HG03565 (cell line): ENCODE data around the gene SLC6A18.

Experiments used
- ATAC-seq: cut with Tn5 transposase; IDR thresholded peaks from one replicate; pipeline ENCODE4 v1.9.1; 2021; ENCODE audit warnings: mild to moderate bottlenecking, moderate library complexity; ENCODE audit not compliant: unreplicated experiment

Gene SLC6A18

DNA sequence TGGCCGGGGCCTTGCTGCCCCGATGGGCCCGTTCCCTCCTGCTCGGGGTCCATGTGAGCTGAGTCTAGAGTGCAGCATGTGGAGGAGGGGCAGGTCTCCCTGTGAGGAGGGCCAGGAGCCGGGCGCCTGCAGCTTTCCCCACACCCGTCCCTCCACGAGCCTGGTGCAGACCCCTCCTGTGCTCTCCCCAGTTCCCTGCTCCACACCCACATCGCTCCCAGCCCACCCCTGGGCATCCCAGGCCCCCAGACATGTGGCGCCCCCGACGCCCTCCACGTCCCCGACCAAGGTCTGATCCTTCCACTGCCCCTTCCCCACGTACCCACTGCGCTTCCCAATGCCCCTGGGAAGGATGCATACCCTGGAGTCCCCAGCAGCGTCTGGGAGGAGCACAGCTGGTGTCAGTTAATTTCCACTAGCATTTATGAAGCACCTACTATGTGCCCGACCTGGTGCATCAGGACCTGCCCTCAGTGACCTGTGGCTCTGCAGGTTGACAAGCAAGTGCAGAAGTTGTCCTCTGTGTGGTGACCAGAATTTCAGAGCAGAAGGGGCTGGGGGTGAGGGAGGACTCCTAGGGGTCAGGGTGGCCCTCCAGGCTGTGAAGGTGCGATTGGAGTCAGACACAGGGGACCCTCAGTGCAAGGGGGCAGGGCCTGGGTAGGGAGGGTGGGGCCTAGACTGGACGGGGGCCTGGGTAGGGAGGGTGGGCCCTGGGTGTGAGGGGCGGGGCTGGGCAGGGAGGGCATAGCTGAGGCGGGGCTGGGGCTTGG lies 10.8 kb upstream of the SLC6A18 start:
- ATAC-seq: no peak

- ATAC-seq: no peak
These were observed 10.3 kb upstream of the SLC6A18 start for GRCh38 chr5:1214936-1215220.

- no peak for ATAC-seq
These were observed 9.7 kb upstream of the SLC6A18 start for GRCh38 chr5:1215320-1216096.

DNA sequence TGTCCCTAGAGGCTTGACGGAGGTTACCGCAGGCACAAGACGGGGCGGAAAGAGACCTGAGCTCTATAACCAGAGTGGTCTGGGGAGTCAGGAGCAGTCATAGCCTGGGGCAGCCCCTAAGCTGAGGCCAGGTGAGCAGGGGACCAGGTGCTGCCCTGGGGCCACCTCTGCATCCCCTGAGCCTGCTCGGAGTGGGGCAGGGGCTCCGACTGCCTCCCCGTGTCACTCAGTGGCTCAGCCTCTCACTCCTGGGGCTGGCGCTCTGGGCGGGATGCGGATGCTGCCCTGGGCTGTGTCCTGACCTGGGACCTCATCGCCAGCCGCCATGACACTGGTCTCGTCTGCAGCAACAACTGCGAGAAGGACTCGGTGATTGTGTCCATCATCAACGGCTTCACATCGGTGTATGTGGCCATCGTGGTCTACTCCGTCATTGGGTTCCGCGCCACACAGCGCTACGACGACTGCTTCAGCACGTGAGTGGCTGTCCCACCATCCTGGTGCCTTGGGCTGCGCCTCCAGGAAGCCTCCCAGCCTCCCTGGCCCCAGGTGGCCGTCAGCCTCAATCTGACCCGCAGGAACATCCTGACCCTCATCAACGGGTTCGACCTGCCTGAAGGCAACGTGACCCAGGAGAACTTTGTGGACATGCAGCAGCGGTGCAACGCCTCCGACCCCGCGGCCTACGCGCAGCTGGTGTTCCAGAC lies 8.8 kb upstream of the SLC6A18 start:
- ATAC-seq: no peak

- ATAC-seq: no peak
These were observed 8.3 kb upstream of the SLC6A18 start for GRCh38 chr5:1216918-1217295.

DNA sequence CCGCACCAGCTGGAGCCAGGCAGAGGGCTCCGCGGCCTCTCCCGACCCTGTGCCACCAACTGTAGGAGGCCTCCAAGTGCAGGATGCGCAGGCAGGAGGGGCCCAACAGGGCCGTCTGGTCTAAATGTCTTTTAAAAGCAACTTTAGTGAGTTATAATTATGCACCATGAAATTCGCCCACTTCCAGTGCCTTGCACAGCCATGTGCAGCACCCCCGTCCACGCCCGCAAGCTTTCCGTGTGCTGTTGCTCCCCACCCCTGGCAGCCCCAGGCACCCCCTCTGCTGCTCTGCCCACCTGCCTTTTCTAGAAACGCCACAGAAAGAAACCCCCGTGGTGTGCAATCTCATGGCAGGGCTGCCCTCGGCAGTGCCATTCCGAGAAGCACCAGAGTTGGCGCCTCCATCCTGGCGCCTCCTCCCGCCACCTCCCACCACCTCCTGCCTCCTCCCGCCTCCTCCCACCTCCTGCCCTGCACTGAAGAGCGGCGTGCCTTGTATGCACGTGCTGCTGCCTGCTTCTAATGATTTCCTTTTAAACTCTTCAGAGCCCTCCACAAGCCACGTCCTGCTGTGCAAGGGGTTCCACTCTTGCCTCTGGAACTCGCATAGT lies 7.5 kb upstream of the SLC6A18 start:
- no peak for ATAC-seq

- ATAC-seq: no peak
These were observed 6.7 kb upstream of the SLC6A18 start for GRCh38 chr5:1218351-1219080.

GRCh38 chr5:1219098-1219767 lies 5.9 kb upstream of the SLC6A18 start:
- no peak for ATAC-seq

DNA sequence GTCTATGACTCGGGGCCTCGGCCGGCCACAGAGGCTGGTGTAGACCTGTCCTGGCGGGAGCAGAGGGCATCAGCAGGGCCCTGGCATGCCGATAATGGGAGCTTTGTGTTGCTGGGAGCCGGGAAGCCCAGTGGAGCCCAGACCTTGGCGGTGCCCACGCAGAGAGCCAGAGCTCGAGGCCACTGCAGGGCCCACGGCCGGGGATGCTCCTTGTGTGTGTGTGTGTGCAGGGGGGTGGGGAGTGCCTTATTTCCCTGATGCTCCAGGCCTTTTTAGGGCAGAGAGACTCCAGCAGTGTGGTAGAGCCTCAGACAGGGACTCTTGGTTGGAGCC lies 5.4 kb upstream of the SLC6A18 start:
- no peak for ATAC-seq

- no peak for ATAC-seq
These were observed 4.8 kb upstream of the SLC6A18 start for GRCh38 chr5:1220351-1220750.

DNA sequence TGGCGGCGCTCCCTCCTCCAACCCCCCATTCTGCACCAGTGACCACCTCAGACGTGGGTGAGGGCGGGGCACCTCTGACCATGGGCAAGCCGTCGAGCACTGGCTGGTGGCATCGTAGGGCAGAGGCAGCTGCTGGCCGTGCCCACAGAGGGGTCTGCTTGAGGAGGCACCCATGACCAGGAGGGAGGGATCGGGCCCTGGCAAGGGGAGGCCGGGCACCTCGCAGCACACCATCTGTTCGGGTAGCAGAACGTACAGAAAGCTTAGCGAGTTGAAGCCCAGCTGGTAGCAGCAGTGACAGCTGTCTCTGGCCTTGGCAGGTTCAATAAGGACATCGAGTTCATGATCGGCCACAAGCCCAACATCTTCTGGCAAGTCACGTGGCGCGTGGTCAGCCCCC lies 4.3 kb upstream of the SLC6A18 start:
- no peak for ATAC-seq

DNA sequence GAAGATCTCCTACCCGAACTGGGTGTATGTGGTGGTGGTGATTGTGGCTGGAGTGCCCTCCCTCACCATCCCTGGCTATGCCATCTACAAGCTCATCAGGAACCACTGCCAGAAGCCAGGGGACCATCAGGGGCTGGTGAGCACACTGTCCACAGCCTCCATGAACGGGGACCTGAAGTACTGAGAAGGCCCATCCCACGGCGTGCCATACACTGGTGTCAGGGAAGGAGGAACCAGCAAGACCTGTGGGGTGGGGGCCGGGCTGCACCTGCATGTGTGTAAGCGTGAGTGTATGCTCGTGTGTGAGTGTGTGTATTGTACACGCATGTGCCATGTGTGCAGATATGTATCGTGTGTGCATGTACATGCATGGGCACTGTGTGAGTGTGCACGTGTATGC lies 3.5 kb upstream of the SLC6A18 start:
- no peak for ATAC-seq

- ATAC-seq: no peak
These were observed 3.0 kb upstream of the SLC6A18 start for GRCh38 chr5:1222147-1222546.

DNA sequence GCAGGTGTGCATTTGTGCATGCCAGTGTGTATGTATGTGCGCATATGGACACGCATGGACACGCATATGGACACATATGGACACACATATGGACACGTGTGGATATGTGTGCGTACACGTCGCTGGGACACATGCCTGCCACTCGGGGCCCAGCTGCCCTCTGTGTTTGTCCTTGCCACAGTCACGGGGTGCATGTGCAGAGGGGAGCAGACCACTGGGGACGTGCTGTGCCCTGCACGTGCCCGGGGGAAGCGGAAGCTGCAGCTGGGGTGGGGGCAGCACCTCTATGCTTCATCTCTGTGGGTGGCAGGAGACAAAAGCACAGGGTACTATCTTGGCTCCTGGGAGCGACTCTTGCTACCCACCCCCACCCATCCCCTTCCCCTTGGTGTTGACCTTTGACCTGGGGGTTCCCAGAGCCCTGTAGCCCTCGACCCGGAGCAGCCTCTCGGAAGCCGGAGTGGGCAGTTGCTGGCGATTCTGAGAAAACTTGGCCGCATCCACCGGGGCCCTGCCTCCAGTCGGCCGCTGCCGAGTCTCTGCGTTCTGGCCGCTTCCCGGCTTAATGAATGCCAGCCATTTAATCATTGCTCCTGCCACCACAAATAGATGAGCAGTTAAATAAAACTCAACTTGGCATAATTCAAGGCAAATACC lies 2.4 kb upstream of the SLC6A18 start:
- no peak for ATAC-seq

GRCh38 chr5:1223278-1223670 lies 1.9 kb upstream of the SLC6A18 start:
- no peak for ATAC-seq

DNA sequence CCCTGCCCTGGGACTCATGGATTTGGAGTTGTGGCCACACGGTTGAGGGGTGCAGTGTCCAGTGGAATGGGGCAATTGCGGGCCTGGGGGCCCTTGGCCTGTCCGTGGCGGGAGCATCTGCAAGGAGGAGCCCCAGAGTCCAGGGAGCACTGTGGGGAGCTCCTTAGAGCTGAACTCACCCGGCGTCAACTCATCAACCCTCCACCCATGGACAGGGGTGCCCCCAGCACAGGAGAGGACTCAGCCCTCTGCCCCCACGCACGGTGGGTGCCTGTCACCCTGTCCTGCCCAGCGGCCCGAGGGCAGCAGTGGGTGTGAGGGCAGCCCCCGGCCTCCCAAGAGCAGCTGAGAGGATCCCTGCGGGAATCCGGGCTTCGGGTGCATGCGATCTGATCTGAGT lies 550 bp upstream of the SLC6A18 start:
- no peak for ATAC-seq

- ATAC-seq: no peak
These were observed 1.1 kb downstream of the SLC6A18 start for GRCh38 chr5:1226231-1226630.

- no peak for ATAC-seq
These were observed 1.8 kb downstream of the SLC6A18 start for GRCh38 chr5:1226839-1227581.

GRCh38 chr5:1227667-1228066 lies 2.5 kb downstream of the SLC6A18 start:
- no peak for ATAC-seq
